ENCODE data around the gene PLRG1. TPM values are rescaled to one million over a fixed set of nuclear protein-coding genes. Genes with fewer than 3 reads are reported as not detected.

Gene PLRG1
- total RNA-seq, 1 donor from 2014 or later = 96.3 TPM

DNA sequence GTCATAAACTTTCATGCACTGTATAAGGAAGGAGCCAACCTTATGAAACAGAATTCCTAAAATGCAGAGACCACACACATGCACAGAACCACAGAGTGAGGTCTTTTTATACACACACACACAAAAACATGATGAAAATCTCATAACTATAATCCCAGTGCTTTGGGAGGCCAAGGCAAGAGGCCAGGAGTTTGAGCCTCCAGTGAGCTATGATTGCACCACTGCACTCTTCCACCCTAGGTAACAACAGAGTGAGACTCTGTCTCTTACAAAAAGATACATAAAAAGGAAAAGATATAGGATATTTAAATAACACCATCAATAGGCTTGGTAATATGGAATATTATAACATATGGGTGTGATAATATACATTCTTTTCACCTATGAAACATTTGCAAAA, 29.7 kb upstream of the PLRG1 start:
- H3K27me3 Mint-ChIP-seq = no peaks in the 10 kb centered on the region
- no peak overlapping the region for H3K4me3 Mint-ChIP-seq (ENCODE audit: low read depth)
- TF ChIP-seq, protein P1, sequence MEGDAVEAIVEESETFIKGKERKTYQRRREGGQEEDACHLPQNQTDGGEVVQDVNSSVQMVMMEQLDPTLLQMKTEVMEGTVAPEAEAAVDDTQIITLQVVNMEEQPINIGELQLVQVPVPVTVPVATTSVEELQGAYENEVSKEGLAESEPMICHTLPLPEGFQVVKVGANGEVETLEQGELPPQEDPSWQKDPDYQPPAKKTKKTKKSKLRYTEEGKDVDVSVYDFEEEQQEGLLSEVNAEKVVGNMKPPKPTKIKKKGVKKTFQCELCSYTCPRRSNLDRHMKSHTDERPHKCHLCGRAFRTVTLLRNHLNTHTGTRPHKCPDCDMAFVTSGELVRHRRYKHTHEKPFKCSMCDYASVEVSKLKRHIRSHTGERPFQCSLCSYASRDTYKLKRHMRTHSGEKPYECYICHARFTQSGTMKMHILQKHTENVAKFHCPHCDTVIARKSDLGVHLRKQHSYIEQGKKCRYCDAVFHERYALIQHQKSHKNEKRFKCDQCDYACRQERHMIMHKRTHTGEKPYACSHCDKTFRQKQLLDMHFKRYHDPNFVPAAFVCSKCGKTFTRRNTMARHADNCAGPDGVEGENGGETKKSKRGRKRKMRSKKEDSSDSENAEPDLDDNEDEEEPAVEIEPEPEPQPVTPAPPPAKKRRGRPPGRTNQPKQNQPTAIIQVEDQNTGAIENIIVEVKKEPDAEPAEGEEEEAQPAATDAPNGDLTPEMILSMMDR (IDR thresholded peaks at IDR 0.05; ENCODE audit: unreplicated experiment) = no peak
- no peak for DNase-seq (ENCODE audit: low spot score, unreplicated experiment)
- H3K4me1 Mint-ChIP-seq (ENCODE audit: low read depth) = peaks cover 3% of the 10 kb centered on the region
- peaks cover 6% of the 10 kb centered on the region for H3K36me3 Mint-ChIP-seq (ENCODE audit: insufficient read depth)
- H3K9me3 Mint-ChIP-seq (ENCODE audit: low read depth) = peaks cover 5% of the 10 kb centered on the region
- H3K27ac Mint-ChIP-seq = no peak overlapping the region

DNA sequence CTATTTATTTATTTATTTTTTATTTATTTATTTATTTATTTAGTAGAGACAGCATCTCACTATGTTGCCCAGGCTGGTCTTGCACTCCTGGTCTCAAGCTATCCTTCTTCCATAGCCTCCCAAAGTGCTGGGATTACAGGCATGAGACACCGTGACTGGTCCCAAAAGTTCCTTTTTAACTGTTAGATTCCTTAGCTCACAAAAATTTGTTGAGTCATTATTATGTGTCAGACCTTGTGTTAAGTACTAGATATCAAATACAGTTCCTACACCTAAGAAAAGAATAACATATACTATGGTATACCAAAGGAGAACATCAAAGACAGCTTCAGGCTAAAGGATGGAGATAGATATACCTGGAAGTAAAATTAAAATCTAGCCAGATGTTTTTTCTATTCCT, 28.7 kb upstream of the PLRG1 start:
- H3K4me1 Mint-ChIP-seq (ENCODE audit: low read depth) = peaks cover 3% of the 10 kb centered on the region

DNA sequence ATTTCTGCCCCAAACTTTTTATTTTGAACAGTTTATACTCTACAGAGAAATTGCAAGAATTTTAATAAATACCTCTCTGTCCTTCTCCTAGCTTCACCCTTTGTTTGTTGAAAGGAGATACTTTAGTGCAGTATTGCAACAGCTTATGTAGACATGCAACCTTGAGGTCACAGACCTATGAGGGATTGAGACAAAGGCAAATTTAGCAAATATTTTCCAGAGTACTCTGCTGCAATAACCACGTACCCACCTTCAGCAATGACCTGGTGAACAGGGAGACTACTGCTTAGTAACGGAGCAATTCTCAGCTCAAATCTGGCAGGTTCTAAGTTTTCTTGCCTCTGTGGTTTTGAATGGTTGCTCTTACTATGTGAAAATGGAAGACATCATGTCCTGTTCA, 27.1 kb upstream of the PLRG1 start:
- no peak overlapping the region for H3K4me3 Mint-ChIP-seq (ENCODE audit: low read depth)
- H3K27ac Mint-ChIP-seq = no peak overlapping the region
- H3K36me3 Mint-ChIP-seq (ENCODE audit: insufficient read depth) = no peaks in the 10 kb centered on the region
- H3K9me3 Mint-ChIP-seq (ENCODE audit: low read depth) = no peaks in the 10 kb centered on the region
- peaks cover 3% of the 10 kb centered on the region for H3K4me1 Mint-ChIP-seq (ENCODE audit: low read depth)
- H3K27me3 Mint-ChIP-seq = no peaks in the 10 kb centered on the region
- DNase-seq (ENCODE audit: low spot score, unreplicated experiment) = no peak
- TF ChIP-seq, protein P1 (IDR thresholded peaks at IDR 0.05; ENCODE audit: unreplicated experiment) = no peak

More for the DNA sequence above, 28.7 kb upstream of the PLRG1 start:
- DNase-seq (ENCODE audit: low spot score, unreplicated experiment) = no peak
- Mint-ChIP-seq H3K27me3 (no peaks in the 10 kb centered on the region), H3K27ac (no peak overlapping the region), H3K36me3 (ENCODE audit: insufficient read depth) (no peaks in the 10 kb centered on the region), H3K9me3 (ENCODE audit: low read depth) (no peaks in the 10 kb centered on the region), H3K4me3 (ENCODE audit: low read depth) (no peak overlapping the region)
- TF ChIP-seq, protein P1 (IDR thresholded peaks at IDR 0.05; ENCODE audit: unreplicated experiment) = no peak

DNA sequence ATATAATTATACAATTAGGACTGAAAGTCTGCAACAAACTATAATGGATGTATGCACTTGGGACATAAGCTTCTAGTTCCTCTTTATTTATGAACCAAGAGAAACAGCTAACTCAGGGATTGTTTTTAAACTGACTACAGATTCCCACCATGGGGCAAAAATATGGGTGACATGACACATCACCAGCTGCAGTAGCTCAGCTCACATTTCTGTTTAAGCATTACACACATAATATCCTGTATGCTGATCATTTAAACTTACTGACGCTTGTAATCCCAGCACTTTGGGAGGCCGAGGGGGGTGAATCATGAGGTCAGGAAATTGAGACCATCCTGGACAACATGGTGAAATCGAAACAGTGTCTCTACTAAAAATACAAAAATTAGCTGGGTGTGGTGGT, 24.1 kb upstream of the PLRG1 start:
- TF ChIP-seq, protein P1 (IDR thresholded peaks at IDR 0.05; ENCODE audit: unreplicated experiment) = no peak
- H3K36me3 Mint-ChIP-seq (ENCODE audit: insufficient read depth) = peaks cover 4% of the 10 kb centered on the region
- peaks cover 3% of the 10 kb centered on the region for H3K4me1 Mint-ChIP-seq (ENCODE audit: low read depth)
- no peak overlapping the region for H3K4me3 Mint-ChIP-seq (ENCODE audit: low read depth)
- no peak overlapping the region for H3K27ac Mint-ChIP-seq
- no peak for DNase-seq (ENCODE audit: low spot score, unreplicated experiment)
- H3K27me3 Mint-ChIP-seq = no peaks in the 10 kb centered on the region
- peaks cover 6% of the 10 kb centered on the region for H3K9me3 Mint-ChIP-seq (ENCODE audit: low read depth)

DNA sequence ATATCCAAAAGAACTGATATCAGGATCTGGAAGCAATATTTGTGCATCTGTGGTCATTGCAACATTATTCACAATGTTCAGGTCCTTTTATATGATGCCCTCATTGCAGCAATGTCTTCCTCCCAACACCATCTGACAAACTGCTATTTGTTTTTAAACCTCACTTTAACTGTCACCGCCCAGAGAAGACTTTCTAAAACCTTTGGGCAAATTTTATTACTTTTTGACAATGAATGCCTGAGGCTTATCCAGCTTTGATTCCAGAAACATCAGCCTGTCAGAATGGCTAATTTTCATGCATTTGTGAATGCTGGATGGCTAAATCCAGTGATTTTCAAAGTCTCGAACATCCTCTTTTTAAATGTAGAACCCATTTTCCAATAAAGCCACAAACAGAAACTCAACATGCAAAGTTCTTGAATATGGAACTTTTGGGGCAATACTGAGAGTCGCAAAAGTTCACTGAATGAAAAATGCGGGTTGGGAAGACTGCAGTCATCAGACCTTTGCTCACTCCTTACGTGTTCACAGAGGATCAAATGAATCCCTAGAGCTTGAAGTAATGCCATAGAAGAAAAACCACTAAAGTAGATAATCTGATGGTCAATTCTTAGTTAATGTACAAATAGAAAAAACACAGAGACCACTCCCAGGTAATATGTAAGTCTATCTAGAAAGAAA, 23.1 kb upstream of the PLRG1 start:
- no peak overlapping the region for H3K4me3 Mint-ChIP-seq (ENCODE audit: low read depth)
- peaks cover 6% of the 10 kb centered on the region for H3K9me3 Mint-ChIP-seq (ENCODE audit: low read depth)
- peaks cover 4% of the 10 kb centered on the region for H3K36me3 Mint-ChIP-seq (ENCODE audit: insufficient read depth)
- no peak overlapping the region for H3K27ac Mint-ChIP-seq
- peaks cover 3% of the 10 kb centered on the region for H3K4me1 Mint-ChIP-seq (ENCODE audit: low read depth)
- TF ChIP-seq, protein P1 (IDR thresholded peaks at IDR 0.05; ENCODE audit: unreplicated experiment) = no peak
- H3K27me3 Mint-ChIP-seq = no peaks in the 10 kb centered on the region
- no peak for DNase-seq (ENCODE audit: low spot score, unreplicated experiment)

Data from progenitor cell of endocrine pancreas (in vitro differentiated cells).